SHP77 (cell line): ENCODE data around the gene TMEM200B.
"Not testable (repeated sequence)": the region's sequence is repeated elsewhere in the genome, so short reads cannot be mapped to it uniquely, and the experiment has no call there.

ENCODE experiments used
- DNase-seq, 2 experiments: peaks; one replicate each; lab custom pipeline; 2025; lab: John Stamatoyannopoulos, UW

Gene TMEM200B

GRCh38 chr1:29123887-29124365 lies at the start of gene TMEM200B:
Gene TMEM200B (minus strand): TSS chr1:29123903. CDS start chr1:29121828, 2,075 bp downstream.
- DNase-seq, result no peak

GRCh38 chr1:29172415-29172939 lies 48.8 kb upstream of the TMEM200B start:
- no peak for DNase-seq

GRCh38 chr1:29171521-29171920 lies 47.8 kb upstream of the TMEM200B start:
- no peak for DNase-seq

GRCh38 chr1:29171089-29171488 lies 47.4 kb upstream of the TMEM200B start:
- no peak for DNase-seq

GRCh38 chr1:29169976-29170375 lies 46.3 kb upstream of the TMEM200B start:
- no peak for DNase-seq

- no peak for DNase-seq
Observed at GRCh38 chr1:29167904-29168303, 44.2 kb upstream of the TMEM200B start.

GRCh38 chr1:29166291-29166878 lies 42.7 kb upstream of the TMEM200B start:
- no peak for DNase-seq

- no peak for DNase-seq
Observed at GRCh38 chr1:29164588-29164987, 40.9 kb upstream of the TMEM200B start.

GRCh38 chr1:29162476-29163138 lies 38.9 kb upstream of the TMEM200B start:
- no peak for DNase-seq

GRCh38 chr1:29162025-29162424 lies 38.3 kb upstream of the TMEM200B start:
- DNase-seq, result no peak

GRCh38 chr1:29159773-29160172 lies 36.1 kb upstream of the TMEM200B start:
- DNase-seq, result no peak

- no peak for DNase-seq
Observed at GRCh38 chr1:29157269-29157601, 33.5 kb upstream of the TMEM200B start.

- no peak for DNase-seq
Observed at GRCh38 chr1:29156543-29157268, 33.0 kb upstream of the TMEM200B start.

GRCh38 chr1:29152046-29152805 lies 28.5 kb upstream of the TMEM200B start:
- no peak for DNase-seq

- DNase-seq, result not testable (repeated sequence)
Observed at GRCh38 chr1:29150346-29150745, 26.6 kb upstream of the TMEM200B start.

- no peak for DNase-seq
Observed at GRCh38 chr1:29148656-29149491, 25.2 kb upstream of the TMEM200B start.

GRCh38 chr1:29145739-29146437 lies 22.2 kb upstream of the TMEM200B start:
- no peak for DNase-seq

GRCh38 chr1:29144178-29144577 lies 20.5 kb upstream of the TMEM200B start:
- no peak for DNase-seq

- no peak for DNase-seq
Observed at GRCh38 chr1:29142714-29143113, 19.0 kb upstream of the TMEM200B start.

GRCh38 chr1:29136391-29136915 lies 12.8 kb upstream of the TMEM200B start:
- no peak for DNase-seq

- no peak for DNase-seq
Observed at GRCh38 chr1:29134695-29135028, 11.0 kb upstream of the TMEM200B start.
